GM21737 (cell line): ENCODE data around the gene ORM2.

Experiments
- ATAC-seq: cut with Tn5 transposase; IDR thresholded peaks from one replicate; pipeline ENCODE4 v1.9.1; 2021; ENCODE audit warnings: mild to moderate bottlenecking, moderate library complexity; ENCODE audit not compliant: unreplicated experiment

ORM2 gene

GRCh38 chr9:114291886-114292590, 37.6 kb upstream of the ORM2 start:
- ATAC-seq: no peak

GRCh38 chr9:114294664-114295063, 35.0 kb upstream of the ORM2 start:
- ATAC-seq: no peak

GRCh38 chr9:114296338-114296737, 33.3 kb upstream of the ORM2 start:
- ATAC-seq: no peak

GRCh38 chr9:114299286-114300152, 30.1 kb upstream of the ORM2 start:
- no peak for ATAC-seq

DNA sequence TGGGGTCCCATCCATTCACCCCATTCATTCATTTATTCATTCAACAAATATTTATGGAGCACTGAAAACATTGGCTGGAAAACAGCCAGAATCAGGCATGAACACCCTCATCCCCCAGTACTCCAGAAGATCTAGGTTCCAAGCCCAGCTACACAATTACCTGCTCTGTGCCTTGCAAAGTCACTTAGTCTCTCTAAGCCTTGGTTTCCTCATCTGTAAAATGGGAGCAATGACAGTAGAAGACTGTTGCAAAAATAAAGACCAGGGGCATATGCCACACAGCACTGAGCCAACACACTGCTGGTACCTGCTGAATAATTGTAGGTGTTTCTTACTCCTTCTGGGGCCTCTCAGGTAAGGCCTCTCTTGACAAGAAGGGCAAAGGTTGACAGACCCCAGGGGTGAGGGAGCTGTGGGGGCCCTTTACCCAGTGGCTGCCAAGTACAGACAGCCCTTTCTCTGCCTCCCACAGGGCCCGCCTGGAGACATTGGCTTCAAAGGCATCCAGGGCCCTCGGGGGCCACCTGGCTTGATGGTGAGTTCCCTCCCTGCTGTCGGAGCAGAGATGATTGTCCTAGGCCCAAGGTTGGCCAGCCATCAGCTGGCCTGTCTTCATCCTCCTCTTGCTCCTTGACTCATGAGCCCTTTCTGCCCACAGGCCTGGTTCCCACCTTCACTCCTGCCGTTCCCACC, 29.4 kb upstream of the ORM2 start:
- no peak for ATAC-seq

DNA sequence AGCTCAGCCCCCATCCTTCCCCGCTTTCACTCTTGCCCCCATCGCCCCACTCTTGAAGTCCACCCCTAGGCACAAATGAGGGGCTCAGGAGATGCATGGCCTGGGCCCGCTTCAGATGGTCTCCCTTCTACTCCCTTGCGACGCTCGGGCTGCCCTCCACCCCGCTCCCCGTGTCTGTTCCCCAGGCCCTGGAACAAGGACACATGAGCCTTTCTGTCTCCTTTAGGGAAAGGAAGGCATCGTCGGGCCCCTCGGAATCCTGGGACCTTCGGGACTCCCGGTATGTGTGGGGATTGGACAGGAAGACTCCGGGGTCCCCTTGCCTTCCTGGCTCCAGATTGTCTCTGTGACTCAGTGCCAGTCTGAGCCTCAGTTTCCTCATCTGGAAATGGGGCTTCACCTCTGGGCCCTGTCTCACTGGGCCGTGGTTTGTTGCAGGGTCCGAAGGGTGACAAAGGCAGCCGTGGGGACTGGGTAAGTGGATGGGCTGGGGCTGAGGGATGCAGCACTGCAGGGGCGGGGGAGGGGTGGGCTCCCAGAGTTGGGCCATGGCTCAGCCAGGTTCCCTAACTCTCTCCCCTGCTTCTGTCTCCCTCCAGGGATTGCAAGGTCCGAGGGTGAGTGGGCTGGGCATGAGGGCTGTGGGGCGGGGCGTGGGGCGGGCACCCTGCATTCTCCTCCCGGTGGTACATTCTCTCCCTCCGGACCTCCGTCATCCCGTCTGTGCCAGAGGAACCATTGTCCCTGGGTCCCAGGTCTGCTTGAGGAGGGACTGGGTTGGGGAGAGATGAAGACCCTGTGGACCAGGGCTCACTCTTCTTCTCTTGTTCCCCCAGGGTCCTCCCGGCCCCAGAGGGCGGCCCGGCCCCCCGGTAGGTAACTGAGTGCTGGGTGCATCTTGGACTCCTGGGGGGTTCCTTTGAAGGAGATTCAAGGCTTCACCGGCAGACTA, 28.5 kb upstream of the ORM2 start:
- no peak for ATAC-seq

- ATAC-seq: no peak
These were observed 27.7 kb upstream of the ORM2 start for GRCh38 chr9:114301798-114302565.

DNA sequence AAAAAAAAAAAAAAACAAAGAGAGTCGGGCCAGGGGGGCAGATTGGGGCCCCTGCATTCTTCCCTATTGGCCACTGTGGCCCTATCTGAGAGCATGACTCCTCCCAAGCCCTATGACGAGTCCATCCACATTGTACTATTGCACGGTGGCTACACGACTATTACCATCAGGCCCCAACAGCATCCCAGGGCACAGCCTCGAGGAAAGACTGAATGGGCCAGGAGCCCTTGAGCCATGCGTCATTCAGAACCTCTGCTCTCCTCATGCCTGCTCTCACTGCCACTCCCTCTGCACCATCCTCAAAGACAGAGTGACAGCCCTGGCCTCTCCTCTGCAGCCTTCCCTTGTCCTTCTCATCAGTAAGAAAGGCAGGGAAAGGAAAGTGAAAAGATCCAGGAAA, 26.9 kb upstream of the ORM2 start:
- ATAC-seq: no peak

DNA sequence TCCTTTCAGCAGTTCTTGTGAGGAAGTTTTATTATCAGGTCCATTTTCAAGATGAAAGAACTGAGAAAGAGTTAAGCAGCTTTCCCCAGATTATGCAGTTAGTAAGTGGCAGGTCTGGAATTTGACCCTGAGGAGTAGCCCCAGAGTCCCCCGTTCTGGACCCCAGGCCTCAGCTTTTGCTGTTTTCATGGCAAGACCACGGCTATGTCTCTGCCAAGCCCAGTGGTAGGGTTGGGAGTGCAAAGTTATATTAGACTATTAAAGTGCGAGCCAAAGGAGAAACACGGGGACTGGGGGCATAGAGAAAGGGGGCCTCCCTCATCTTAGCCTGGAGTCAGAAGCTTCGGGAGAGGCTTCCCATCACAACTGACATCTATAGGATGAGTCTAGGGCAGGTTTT, 26.1 kb upstream of the ORM2 start:
- ATAC-seq: no peak

GRCh38 chr9:114303977-114304376, 25.7 kb upstream of the ORM2 start:
- ATAC-seq: no peak

DNA sequence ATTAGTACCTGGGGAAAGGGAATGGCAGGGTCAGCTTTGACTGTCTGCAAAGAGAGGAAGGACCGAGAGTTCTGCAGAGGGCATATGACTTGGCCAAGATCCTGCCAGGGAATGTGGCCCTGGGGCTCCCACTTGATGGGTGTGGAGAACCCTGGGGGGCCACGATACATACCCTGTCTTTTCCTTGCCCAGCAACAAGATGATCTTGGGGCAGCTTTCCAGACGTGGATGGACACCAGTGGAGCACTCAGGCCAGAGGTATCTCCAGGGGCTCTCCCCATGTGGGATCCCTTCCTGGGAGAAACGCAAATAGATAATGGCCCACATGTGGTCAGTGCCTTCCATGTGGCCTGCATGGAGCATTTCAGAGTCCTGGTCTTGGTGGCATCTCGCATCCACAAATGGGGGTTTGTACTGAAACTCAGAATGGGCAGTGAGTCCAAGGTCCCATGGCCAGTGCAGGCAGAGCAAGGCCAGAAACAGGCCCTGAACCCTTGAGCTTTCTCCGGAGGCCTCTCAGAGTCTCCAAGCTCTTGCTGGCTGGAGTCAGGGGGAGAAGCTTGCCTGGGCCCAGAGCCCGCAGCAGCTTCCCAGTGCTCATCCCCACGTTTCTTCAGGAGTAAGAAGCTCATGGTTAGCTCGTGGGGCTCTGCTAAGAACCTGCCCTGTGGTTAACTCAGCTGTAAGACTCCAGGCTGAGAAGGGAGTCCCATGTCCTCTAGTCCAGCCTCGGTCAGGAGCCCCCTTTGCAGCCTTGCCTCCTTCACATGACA, 25.1 kb upstream of the ORM2 start:
- ATAC-seq: no peak

DNA sequence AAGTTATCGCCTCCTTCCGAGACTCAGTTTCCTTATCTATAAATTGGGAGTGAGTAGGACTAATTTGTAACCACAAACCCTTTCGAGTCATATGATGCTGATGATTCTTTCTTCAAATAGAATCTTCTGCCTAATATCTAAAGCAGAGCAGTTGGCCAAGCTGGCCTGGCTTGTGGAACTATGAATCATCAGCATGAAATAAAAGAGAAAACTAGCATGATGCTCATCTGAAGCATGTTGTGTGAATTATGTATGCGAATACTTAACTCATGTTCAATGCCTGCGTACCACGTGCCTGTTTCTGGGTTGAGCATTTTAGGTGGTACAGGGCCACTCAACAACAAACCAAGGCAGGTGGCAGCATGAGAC, 21.8 kb upstream of the ORM2 start:
- no peak for ATAC-seq

DNA sequence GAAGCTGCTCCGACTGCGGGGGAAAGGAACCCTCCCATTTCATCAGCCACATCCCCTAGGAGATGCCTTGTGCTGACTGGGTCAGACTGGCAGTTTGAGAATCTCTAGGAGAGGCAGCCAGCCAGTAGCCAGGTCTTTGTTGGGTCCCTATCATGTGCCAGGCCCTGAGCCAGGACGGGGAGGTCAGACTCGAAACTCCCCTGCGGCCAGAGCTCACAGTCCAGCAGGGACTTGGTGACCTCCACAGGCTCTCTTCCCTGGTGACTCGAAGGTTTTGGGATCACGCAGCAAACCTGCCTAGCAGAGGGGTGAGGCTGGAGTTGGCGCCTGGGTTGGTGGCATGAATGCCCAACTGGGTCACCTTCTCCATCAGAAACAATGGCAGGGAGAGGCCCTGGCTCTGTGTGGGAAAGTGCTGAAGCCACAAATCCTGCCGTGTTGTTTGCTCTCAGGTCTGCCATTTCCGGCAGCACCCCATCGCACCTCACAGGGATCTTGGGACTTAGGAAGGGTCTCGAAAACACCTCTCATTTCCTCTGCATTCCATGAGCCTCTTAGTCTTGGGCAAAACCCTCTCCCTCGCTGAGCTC, 21.2 kb upstream of the ORM2 start:
- no peak for ATAC-seq

DNA sequence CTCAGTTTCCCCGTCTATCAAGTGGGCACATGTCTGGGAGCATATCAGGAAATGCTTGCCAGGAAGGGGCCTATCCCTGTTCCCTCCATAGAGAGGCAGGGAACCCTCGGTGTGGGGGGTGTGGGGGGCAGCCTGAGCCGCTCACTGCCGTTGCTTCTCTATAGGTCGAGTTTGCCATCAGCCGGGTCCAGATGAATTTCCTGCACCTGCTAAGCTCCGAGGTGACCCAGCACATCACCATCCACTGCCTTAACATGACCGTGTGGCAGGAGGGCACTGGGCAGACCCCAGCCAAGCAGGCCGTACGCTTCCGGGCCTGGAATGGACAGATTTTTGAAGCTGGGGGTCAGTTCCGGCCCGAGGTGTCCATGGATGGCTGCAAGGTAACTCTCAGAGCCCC, 20.6 kb upstream of the ORM2 start:
- no peak for ATAC-seq

- ATAC-seq: no peak
These were observed 18.9 kb upstream of the ORM2 start for GRCh38 chr9:114310471-114311450.

GRCh38 chr9:114311571-114312512, 17.8 kb upstream of the ORM2 start:
- ATAC-seq: no peak

GRCh38 chr9:114312513-114312875, 17.2 kb upstream of the ORM2 start:
- no peak for ATAC-seq
